Measurements from ENCODE around the gene PGBD2.
"Not testable (repeated sequence)": the region's sequence is repeated elsewhere in the genome, so short reads cannot be mapped to it uniquely, and the experiment has no call there.

The PGBD2 gene

DNA sequence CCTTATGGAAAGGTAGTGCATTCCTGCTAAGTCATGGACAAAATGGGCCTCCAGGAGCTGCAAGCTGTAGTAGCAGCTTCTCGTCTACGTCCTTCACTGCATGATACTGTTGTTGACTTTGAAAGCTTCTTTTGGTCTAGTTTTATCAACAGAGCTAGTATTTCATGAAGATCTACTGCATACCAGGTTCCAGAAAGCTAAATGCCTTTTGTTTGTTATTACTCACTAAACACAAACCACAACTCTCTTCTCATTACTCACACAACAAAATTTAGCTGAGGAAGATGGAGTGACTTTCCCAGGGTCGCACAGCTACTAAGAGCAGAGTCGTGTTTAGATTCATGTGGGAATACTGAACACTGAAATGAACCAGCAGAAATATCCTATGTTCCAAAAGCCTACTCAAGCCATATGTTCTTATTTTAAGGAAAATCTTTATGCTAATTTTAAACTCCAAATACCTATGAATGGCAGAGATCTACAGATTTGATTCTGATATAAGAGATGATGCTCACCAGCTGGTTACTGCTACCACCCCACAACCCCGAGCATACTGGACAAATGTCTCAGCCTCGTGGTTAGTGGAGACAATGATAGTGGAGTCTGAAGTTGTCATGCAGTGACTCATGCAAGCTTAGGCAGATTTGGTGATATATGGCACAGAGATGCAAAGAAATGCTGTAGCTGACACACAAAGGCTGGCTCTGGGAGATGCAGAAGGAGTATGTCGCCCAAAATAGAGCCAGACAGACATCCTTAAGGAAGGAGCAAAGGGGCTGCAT lies 20.6 kb downstream of the PGBD2 start:
- DNase-seq: no peak

DNA sequence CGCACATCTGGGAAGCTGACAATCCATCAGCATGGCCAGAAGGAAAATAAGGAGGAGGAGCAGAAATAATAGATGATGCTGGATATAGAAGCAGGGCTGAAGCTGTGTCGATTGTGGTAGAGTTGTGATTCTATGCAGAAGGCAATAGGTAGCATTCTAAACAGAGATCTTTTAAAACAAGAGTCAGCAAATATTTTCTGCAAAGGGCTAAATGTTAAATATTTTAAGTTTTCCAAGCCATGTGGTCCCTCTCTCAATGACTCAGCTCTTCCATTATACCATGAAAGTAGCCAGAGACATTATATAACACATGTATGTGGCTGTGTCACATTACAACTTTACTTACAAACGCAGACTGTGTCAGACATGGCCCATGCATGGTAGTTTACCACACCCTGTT lies 21.2 kb downstream of the PGBD2 start:
- DNase-seq: not testable (repeated sequence)

DNA sequence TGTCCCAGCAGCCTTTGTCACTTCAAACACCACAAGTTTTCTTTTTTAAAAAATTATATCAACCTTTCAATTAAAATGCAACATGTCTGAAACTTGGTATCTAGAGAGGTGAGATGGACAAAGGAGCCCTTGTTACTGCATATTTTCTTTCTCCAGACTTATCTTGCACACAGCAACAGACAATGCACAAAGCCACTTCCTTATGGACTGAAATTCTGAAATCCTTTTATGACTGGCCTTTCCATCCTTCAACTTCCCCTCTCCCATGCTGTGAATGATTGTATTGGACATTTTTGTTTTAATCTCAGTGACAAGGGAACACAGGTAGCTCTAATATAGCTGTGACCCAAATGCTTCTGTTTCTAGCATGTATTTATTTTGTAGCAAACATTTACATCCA lies 22.1 kb downstream of the PGBD2 start:
- DNase-seq: not testable (repeated sequence)

DNA sequence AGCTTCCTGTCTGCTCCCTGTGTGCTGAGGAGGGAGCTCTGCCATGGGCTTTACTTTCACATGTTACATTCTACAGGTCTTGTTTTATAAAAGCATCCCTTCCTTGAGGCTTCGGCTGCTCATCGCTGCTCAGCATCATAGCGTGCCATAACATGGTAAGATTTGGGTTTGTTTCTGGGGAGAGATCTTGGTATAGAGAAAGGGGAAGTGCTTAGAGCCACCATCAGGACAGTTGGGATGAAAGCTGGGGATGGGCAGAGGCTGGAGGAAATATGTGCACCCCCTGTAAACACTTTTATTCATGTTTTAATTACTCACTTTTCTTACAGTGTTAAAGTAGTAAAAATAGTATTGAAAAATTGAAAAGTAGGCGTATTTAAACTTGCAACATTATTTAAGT lies 24.0 kb downstream of the PGBD2 start:
- not testable (repeated sequence) for DNase-seq

DNA sequence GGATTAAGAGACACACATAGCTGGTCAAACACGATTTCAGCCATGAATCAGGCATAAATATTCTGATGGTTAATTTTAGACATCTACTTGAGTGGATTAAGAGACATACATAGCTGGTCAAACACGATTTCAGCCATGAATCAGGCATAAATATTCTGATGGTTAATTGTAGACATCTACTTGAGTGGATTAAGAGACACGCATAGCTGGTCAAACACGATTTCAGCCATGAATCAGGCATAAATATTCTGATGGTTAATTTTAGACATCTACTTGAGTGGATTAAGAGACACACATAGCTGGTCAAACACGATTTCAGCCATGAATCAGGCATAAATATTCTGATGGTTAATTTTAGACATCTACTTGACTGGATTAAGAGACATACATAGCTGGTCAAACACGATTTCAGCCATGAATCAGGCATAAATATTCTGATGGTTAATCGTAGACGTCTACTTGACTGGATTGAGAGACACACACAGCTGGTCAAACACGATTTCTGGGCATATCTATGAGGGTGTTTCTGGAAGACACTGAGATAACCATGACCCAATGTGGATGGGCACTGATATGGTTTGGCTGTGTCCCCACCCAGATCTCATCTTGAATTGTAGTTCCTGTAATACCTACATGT lies 32.3 kb downstream of the PGBD2 start:
- DNase-seq: not testable (repeated sequence)

DNA sequence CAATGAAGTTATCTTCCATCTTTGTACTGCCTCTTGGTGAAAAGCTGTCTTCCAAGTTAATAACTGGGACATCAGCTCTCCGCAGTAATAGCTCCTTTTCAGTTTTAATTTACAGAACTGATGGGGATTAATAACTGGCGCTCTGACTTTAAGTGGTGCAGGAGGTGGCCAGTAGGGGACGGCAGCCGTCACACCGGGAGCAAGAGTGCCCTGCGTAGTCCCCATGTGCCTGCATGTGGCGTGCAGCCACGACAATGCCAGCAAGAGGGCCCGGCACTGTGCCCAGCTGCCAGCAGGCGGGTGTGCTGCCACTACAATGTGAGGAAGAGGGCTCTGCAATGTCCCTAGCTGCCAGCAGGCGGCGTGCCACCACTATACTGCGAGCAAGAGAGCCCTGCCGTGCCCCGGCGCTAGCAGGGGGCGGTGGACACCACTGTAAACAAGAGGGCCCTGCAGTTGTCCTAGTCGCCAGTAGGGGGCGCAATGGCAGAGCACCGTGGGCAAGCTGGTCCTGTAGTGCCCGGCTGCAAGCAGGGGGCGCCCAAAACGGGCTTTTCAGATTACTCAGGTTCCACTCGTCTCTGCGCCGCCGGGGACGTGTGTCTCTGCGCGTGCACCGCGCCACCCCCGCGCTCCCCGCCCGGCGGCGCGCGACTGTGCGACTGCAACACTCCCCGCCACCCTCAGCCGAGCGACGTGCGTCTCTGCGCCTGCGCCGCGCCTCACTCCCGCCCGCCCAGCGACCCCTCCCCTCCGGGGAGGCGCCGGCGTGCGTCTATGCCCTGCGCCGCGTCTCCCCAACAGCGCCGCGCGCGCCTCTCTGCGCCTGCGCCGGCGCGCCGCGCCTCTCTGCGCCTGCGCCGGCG lies 38.3 kb downstream of the PGBD2 start:
- DNase-seq: not testable (repeated sequence)

DNA sequence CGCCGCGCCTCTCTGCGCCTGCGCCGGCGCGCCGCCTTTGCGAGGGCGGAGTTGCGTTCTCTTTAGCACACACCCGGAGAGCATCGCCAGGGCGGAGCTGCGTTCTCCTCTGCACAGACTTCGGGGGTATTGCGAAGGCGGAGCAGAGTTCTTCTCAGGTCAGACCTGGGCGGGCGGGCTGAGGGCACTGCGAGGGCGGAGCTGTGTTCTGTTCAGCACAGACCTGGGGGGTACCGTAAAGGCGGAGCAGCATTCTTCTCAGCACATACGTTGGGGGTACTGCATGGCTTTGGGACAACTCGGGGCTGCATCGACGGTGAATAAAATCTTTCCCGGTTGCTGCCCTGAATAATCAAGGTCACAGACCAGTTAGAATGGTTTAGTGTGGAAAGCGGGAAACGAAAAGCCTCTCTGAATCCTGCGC lies 39.0 kb downstream of the PGBD2 start:
- DNase-seq: not testable (repeated sequence)

DNA sequence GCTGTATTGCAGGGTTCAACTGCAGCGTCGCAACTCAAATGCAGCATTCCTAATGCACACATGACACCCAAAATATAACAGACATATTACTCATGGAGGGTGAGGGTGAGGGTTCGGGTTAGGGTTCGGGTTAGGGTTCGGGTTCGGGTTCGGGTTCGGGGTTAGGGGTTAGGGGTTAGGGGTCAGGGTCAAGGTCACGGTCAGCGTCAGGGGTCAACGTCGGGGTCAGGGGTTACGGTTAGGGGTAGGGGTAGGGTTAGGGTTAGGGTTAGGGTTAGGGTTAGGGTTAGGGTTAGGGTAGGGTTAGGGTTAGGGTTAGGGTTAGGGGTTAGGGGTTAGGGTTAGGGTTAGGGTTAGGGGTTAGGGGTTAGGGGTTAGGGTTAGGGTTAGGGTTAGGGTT lies 39.4 kb downstream of the PGBD2 start:
- not testable (repeated sequence) for DNase-seq

DNA sequence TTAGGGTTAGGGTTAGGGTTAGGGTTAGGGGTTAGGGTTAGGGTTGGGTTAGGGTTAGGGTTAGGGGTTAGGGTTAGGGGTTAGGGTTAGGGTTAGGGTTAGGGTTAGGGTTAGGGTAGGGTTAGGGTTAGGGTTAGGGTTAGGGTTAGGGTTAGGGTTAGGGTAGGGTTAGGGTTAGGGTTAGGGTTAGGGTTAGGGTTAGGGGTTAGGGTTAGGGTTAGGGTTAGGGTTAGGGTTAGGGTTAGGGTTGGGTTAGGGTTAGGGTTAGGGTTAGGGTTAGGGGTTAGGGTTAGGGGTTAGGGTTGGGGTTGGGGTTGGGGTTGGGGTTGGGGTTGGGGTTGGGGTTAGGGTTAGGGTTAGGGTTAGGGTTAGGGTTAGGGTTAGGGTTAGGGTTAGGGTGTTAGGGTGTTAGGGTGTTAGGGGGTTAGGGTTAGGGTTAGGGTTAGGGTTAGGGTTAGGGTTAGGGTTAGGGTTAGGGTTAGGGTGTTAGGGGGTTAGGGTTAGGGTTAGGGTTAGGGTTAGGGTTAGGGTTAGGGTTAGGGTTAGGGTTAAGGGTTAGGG lies 39.9 kb downstream of the PGBD2 start:
- not testable (repeated sequence) for DNase-seq
